HG03342 (cell line): Measurements from ENCODE around the gene ZNF326.
A peak's percentile ranks its signal among the peaks of the same experiment; 100 is the strongest.

ENCODE experiments used
- ATAC-seq: cut with Tn5 transposase; IDR thresholded peaks from one replicate; pipeline ENCODE4 v1.9.1; 2021; ENCODE audit warnings: mild to moderate bottlenecking, moderate library complexity; ENCODE audit not compliant: unreplicated experiment

Gene ZNF326

DNA sequence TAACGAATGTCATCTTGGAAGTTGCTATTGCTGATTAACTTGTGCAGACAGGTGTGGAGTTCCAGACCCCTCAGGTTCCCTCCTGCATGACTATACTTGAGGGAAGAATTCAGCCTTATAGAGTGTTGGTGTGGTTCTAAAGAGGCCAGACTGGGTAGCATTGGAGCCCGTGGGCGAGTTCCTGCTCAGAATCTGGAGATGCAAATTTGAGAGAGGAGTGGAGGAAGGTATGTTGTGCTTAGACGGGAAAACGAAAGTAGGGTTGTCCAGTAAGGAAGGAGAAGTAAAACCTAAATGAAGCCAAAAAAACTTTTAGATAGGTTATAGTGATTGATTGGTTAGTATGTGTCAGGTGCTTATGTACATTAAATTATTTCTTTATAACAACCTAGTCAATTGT lies 79.2 kb downstream of the ZNF326 start:
- peak; percentile 88 for ATAC-seq

DNA sequence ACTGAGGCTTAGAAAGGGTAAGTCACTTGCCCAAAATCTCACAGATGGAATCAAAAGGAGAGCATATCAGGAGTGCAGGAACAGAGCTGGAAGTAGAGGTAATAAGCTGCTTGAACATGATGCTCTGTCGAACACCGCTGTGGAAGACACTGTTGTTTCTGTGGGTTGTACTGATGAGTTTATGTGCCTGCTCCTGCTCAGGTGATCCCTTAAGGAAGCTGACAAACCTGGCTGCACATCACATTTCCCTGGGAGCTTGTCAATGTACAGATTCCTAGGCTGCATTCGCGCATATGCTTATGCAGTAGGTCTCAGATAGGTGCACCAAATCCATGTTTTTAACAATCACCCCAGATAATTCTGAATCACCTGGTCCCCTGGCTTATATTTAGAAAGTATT lies 79.7 kb downstream of the ZNF326 start:
- peak; percentile 7 for ATAC-seq

GRCh38 chr1:90074970-90075391 lies 80.1 kb downstream of the ZNF326 start:
- no peak for ATAC-seq

DNA sequence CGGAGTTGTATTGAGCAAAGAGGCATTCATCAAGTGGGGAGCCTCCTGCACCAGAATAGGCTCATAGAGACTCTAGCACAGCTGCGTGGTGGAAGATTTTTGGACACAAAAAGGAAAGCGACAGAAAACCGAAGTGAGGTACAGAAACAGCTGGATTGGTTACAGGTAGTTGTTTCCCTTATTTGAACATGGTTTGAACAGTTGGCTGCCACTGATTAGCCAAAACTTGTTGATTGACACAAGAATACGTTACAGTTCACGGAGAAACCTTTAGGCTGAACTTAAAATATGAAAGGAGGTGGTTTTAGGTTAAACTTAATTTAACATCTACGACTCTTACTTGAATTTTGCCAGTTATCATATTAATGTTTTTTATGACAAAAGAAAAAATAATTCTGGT lies 89.1 kb downstream of the ZNF326 start:
- no peak for ATAC-seq
